GM12878 (cell line): ENCODE data around the gene TM9SF4. TPM values are rescaled to one million over a fixed set of nuclear protein-coding genes. Genes with fewer than 3 reads are reported as not detected.

Source experiments
- BCL11A ChIP-seq: IDR thresholded peaks from 2 replicates; pipeline ENCODE4 v1.6.1; 2011; ENCODE audit warnings: low read depth, low read length
- BHLHE40 ChIP-seq, 2 experiments: fragments of 450-650 bp in 1 of 2; IDR thresholded peaks; 2 replicates each; pipeline ENCODE4 v1.6.1; 2011 to 2017; ENCODE audit warnings: low read depth in 2 of 2, borderline replicate concordance in 1 of 2, improper control_type of control experiment in 1 of 2, low read length in 1 of 2, mild to moderate bottlenecking in 1 of 2
- CEBPB ChIP-seq, 2 experiments: fragments of 150-350 bp in 1 of 2; IDR thresholded peaks; 2 replicates each; pipeline ENCODE4 v1.6.1; 2012 to 2014; ENCODE audit warnings: low read depth in 2 of 2, low read length in 2 of 2, borderline replicate concordance in 1 of 2, inconsistent platforms in 1 of 2
- FOXK2 ChIP-seq: fragments of 450-650 bp; IDR thresholded peaks from 2 replicates; pipeline ENCODE4 v1.6.1; 2017; ENCODE audit warnings: mild to moderate bottlenecking, moderate library complexity
- GATAD2B ChIP-seq: fragments of 450-650 bp; conservative IDR thresholded peaks from 2 replicates; pipeline ENCODE4 v1.6.1; 2017; ENCODE audit warnings: low read depth, mild to moderate bottlenecking, moderate library complexity
- JUNB ChIP-seq: IDR thresholded peaks from 2 replicates; pipeline ENCODE4 v1.6.1; 2016; ENCODE audit warnings: antibody characterized with exemption, mild to moderate bottlenecking
- KLF5 ChIP-seq: fragments of 450-650 bp; IDR thresholded peaks from 2 replicates; pipeline ENCODE4 v1.6.1; 2014; ENCODE audit warnings: mild to moderate bottlenecking; ENCODE audit not compliant: partially characterized antibody
- MEF2A ChIP-seq: IDR thresholded peaks from 2 replicates; pipeline ENCODE4 v1.6.1; 2011; ENCODE audit warnings: low read depth, mild to moderate bottlenecking, low read length, moderate library complexity; ENCODE audit not compliant: insufficient read depth
- NFIC ChIP-seq: IDR thresholded peaks from 2 replicates; pipeline ENCODE4 v1.6.1; 2012; ENCODE audit warnings: low read depth, mild to moderate bottlenecking, inconsistent platforms, low read length, moderate library complexity
- NFYB ChIP-seq: IDR thresholded peaks from 2 replicates; pipeline ENCODE4 v1.6.1; 2011; ENCODE audit warnings: low read depth, mild to moderate bottlenecking, low read length, improper control_type of control experiment, moderate library complexity; ENCODE audit not compliant: insufficient read depth
- PML ChIP-seq: IDR thresholded peaks from 2 replicates; pipeline ENCODE4 v1.6.1; 2012; ENCODE audit warnings: low read length, inconsistent platforms
- POLR2AphosphoS2 ChIP-seq: IDR thresholded peaks from 2 replicates; pipeline ENCODE4 v1.6.1; 2011; ENCODE audit warnings: low read depth, mild to moderate bottlenecking, low read length, improper control_type of control experiment, moderate library complexity
- POLR2AphosphoS5 ChIP-seq: IDR thresholded peaks from 2 replicates; pipeline ENCODE4 v1.6.1; 2011; ENCODE audit warnings: mild to moderate bottlenecking, low read length, inconsistent platforms
- RAD21 ChIP-seq: IDR thresholded peaks from 2 replicates; pipeline ENCODE4 v1.6.1; 2011; ENCODE audit warnings: mild to moderate bottlenecking, low read depth, low read length, moderate library complexity; ENCODE audit not compliant: insufficient read depth
- RAD51 ChIP-seq: fragments of 450-650 bp; IDR thresholded peaks from 2 replicates; pipeline ENCODE4 v1.6.1; 2016; ENCODE audit warnings: moderate library complexity, mild to moderate bottlenecking, inconsistent platforms
- RBBP5 ChIP-seq: fragments of 200-600 bp; sonication (generic); conservative IDR thresholded peaks from 2 replicates; pipeline ENCODE4 v1.6.1; 2016
- RFX5 ChIP-seq: IDR thresholded peaks from 2 replicates; pipeline ENCODE4 v1.6.1; 2011; ENCODE audit warnings: low read depth, low read length, improper control_type of control experiment
- SIX5 ChIP-seq: IDR thresholded peaks from 2 replicates; pipeline ENCODE4 v1.6.1; 2011; ENCODE audit warnings: mild to moderate bottlenecking, low read depth, low read length, moderate library complexity; ENCODE audit not compliant: severe bottlenecking
- TCF12 ChIP-seq: IDR thresholded peaks from 2 replicates; pipeline ENCODE4 v1.6.1; 2011; ENCODE audit warnings: low read depth, mild to moderate bottlenecking, low read length
- YY1 ChIP-seq: IDR thresholded peaks from 2 replicates; pipeline ENCODE4 v1.6.1; 2011; ENCODE audit warnings: low read depth, mild to moderate bottlenecking, low read length
- ZNF24 ChIP-seq: fragments of 450-650 bp; IDR thresholded peaks from 2 replicates; pipeline ENCODE4 v1.6.1; 2017; ENCODE audit warnings: antibody characterized with exemption, mild to moderate bottlenecking
- polyA plus RNA-seq, 11 experiments: library from polyadenylated mRNA; depleted of rRNA in 4 of 11; unstranded in 6 of 11; stranded (reverse) in 5 of 11; fragments of >200 nt; fragmentation: Nextera tagmentation in 4 of 11; fragmentation: Illumina TruSeq in 1 of 11; extraction: Ambion mirVana in 4 of 11; extraction: Trizol in 1 of 11; gene quantifications; 1 replicate in 1 of 11; 2 replicates in 10 of 11; pipeline versions ENCODE4 v1.2.1 to v1.2.3, GENCODE V29; 2011 to 2016; ENCODE audit warnings: inconsistent platforms in 2 of 11, missing spikeins in 2 of 11, low read depth in 1 of 11
- total RNA-seq, 4 experiments: library from RNA; depleted of rRNA in 3 of 4; stranded (reverse); fragments of >200 nt in 3 of 4; fragmentation: Illumina TruSeq in 1 of 4; extraction: Trizol in 1 of 4; gene quantifications; 2 replicates each; pipeline versions ENCODE4 v1.2.1 to v1.2.3, GENCODE V29; 2013 to 2021
- TF ChIP-seq, protein P1 (sequence below), 3 experiments: IDR thresholded peaks in 2 of 3; conservative IDR thresholded peaks in 1 of 3; 2 replicates each; pipeline ENCODE4 v1.5.1; 2011; ENCODE audit warnings: low read depth in 3 of 3, low read length in 3 of 3, mild to moderate bottlenecking in 3 of 3, control low read depth in 2 of 3, moderate library complexity in 2 of 3, inconsistent platforms in 1 of 3, mixed read lengths in 1 of 3; ENCODE audit not compliant: control insufficient read depth in 2 of 3, insufficient read depth in 1 of 3; ENCODE audit errors: extremely low read depth in 1 of 3
- TF ChIP-seq, protein P2 (sequence below): fragments of 450-650 bp; IDR thresholded peaks from 2 replicates; pipeline ENCODE4 v1.6.1; 2017; ENCODE audit warnings: antibody characterized with exemption, mild to moderate bottlenecking, moderate library complexity
- TF ChIP-seq, protein P3 (sequence below): IDR thresholded peaks from 2 replicates; pipeline ENCODE4 v1.6.1; 2011; ENCODE audit warnings: borderline replicate concordance, low read depth, mild to moderate bottlenecking, moderate library complexity, low read length; ENCODE audit not compliant: insufficient read depth, poor library complexity, severe bottlenecking

Gene TM9SF4
- total and polyA plus RNA-seq, 10 of the 15 experiments (the other 5 are each of a cell fraction or from before 2014, with no cell fraction given) = 8.5 to 47.8 (median 24.3) TPM

DNA sequence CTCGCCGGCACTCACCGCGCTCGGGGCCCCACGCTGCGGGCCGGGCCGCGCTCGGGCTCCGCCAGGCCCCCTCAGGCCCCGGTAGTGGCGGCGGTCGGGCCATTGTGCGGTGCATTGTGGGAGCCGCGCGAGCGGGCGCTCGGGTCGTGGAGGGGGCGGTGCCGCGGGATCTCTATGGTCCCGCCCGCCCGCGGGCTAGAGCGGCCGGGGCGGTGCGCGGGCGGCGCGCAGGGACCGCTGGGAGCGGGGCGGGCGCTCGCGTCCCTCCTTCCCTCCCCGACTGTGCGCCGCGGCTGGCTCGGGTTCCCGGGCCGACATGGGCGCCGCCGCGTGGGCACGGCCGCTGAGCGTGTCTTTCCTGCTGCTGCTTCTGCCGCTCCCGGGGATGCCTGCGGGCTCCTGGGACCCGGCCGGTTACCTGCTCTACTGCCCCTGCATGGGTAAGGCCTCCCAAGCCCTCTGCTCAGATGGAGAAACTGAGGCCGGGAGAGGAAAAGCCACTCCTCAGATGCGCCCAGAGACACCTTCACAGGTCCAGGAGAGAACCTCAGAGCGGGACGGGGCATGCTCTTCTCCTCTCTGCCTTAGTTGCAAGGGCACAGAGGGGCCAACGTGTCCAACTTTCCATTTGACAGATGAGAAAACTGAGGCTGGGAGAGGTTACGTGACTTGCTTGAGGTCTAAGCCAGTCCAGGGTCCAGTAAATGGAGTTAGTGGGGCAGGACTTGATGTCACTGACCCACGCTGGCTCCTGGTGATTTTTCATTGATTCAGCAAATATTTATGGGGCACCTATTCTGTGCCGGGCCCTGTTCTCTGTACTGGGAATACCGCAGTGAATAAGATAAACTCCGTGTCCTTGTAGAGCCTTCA is 98.3 kb downstream of the TM9SF4 start, which contains the start of the genes PLAGL2 and POFUT1 (continued):
- TF ChIP-seq NFYB (0 out of 2 replicates have a peak, but pooled peaks have one; percentile 23), YY1 (peak; percentile 88), KLF5 (peak; percentile 26), MEF2A (no peak), GATAD2B (peak; percentile 97), POLR2AphosphoS2 (peak; percentile 63; the same call in 1 of the 2 replicates), NFIC (no peak), TCF12 (peak; percentile 56; the same call in 1 of the 2 replicates), BCL11A (no peak), JUNB (no peak), ZNF24 (peak; percentile 68; the same call in 1 of the 2 replicates), SIX5 (peak; percentile 54), RFX5 (no peak), RBBP5 (no peak), BHLHE40 (IDR thresholded peaks at IDR 0.05; ENCODE audit: borderline replicate concordance in 1 of 2, low read depth in 2 of 2, low read length in 1 of 2) (peak; percentile 45 to 72; a peak in 3 of 4 replicates), RAD21 (no peak), PML (peak; percentile 38; the same call in 1 of the 2 replicates), FOXK2 (no peak), RAD51 (no peak), CEBPB (IDR thresholded peaks at IDR 0.05; ENCODE audit: borderline replicate concordance in 1 of 2, low read depth in 2 of 2, low read length in 2 of 2) (no peak), POLR2AphosphoS5 (peak; percentile 71)
- TF ChIP-seq, protein P1, sequence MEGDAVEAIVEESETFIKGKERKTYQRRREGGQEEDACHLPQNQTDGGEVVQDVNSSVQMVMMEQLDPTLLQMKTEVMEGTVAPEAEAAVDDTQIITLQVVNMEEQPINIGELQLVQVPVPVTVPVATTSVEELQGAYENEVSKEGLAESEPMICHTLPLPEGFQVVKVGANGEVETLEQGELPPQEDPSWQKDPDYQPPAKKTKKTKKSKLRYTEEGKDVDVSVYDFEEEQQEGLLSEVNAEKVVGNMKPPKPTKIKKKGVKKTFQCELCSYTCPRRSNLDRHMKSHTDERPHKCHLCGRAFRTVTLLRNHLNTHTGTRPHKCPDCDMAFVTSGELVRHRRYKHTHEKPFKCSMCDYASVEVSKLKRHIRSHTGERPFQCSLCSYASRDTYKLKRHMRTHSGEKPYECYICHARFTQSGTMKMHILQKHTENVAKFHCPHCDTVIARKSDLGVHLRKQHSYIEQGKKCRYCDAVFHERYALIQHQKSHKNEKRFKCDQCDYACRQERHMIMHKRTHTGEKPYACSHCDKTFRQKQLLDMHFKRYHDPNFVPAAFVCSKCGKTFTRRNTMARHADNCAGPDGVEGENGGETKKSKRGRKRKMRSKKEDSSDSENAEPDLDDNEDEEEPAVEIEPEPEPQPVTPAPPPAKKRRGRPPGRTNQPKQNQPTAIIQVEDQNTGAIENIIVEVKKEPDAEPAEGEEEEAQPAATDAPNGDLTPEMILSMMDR (IDR thresholded peaks at IDR 0.05 in 2 of 3, conservative IDR thresholded peaks at IDR 0.05 in 1 of 3; ENCODE audit: control insufficient read depth in 2 of 3, extremely low read depth in 1 of 3, insufficient read depth in 1 of 3, low read depth in 3 of 3, low read length in 3 of 3) = peak in 2 of 3 experiments; percentile 20 to 25; a peak in 2 of 6 replicates
- TF ChIP-seq, protein P2, sequence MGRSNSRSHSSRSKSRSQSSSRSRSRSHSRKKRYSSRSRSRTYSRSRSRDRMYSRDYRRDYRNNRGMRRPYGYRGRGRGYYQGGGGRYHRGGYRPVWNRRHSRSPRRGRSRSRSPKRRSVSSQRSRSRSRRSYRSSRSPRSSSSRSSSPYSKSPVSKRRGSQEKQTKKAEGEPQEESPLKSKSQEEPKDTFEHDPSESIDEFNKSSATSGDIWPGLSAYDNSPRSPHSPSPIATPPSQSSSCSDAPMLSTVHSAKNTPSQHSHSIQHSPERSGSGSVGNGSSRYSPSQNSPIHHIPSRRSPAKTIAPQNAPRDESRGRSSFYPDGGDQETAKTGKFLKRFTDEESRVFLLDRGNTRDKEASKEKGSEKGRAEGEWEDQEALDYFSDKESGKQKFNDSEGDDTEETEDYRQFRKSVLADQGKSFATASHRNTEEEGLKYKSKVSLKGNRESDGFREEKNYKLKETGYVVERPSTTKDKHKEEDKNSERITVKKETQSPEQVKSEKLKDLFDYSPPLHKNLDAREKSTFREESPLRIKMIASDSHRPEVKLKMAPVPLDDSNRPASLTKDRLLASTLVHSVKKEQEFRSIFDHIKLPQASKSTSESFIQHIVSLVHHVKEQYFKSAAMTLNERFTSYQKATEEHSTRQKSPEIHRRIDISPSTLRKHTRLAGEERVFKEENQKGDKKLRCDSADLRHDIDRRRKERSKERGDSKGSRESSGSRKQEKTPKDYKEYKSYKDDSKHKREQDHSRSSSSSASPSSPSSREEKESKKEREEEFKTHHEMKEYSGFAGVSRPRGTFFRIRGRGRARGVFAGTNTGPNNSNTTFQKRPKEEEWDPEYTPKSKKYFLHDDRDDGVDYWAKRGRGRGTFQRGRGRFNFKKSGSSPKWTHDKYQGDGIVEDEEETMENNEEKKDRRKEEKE = 0 out of 2 replicates have a peak, but pooled peaks have one; percentile 57
- TF ChIP-seq, protein P3, sequence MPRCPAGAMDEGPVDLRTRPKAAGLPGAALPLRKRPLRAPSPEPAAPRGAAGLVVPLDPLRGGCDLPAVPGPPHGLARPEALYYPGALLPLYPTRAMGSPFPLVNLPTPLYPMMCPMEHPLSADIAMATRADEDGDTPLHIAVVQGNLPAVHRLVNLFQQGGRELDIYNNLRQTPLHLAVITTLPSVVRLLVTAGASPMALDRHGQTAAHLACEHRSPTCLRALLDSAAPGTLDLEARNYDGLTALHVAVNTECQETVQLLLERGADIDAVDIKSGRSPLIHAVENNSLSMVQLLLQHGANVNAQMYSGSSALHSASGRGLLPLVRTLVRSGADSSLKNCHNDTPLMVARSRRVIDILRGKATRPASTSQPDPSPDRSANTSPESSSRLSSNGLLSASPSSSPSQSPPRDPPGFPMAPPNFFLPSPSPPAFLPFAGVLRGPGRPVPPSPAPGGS = peak; percentile 36
